ENCODE data around the gene EXOC4.

EXOC4 gene

GRCh38 chr7:133718131-133718530 is 465.3 kb downstream of the EXOC4 start:
- H3K27ac ChIP-seq (ENCODE audit: poor library complexity, severe bottlenecking): no peak overlapping the region
- no peak for ATAC-seq (ENCODE audit: low read depth)
- no peaks in the 10 kb centered on the region for H3K36me3 ChIP-seq (ENCODE audit: low read depth)
- no peaks in the 10 kb centered on the region for H3K4me1 ChIP-seq (ENCODE audit: insufficient read depth, poor library complexity, severe bottlenecking)
- H3K4me3 ChIP-seq (ENCODE audit: severe bottlenecking): no peak overlapping the region
- no peak for DNase-seq (ENCODE audit: low spot score)
- TF ChIP-seq CTCF (IDR thresholded peaks at IDR 0.05; ENCODE audit: poor library complexity, severe bottlenecking): no peak
- H3K9me3 ChIP-seq (ENCODE audit: severe bottlenecking): no peaks in the 10 kb centered on the region
- H3K27me3 ChIP-seq (ENCODE audit: insufficient read depth, poor library complexity, severe bottlenecking): no peaks in the 10 kb centered on the region

GRCh38 chr7:133723044-133723443 is 470.2 kb downstream of the EXOC4 start:
- H3K36me3 ChIP-seq (ENCODE audit: low read depth): no peaks in the 10 kb centered on the region
- DNase-seq (ENCODE audit: low spot score): no peak
- no peak overlapping the region for H3K4me3 ChIP-seq (ENCODE audit: severe bottlenecking)
- H3K9me3 ChIP-seq (ENCODE audit: severe bottlenecking): no peaks in the 10 kb centered on the region
- H3K27me3 ChIP-seq (ENCODE audit: insufficient read depth, poor library complexity, severe bottlenecking): no peaks in the 10 kb centered on the region
- ATAC-seq (ENCODE audit: low read depth): no peak
- TF ChIP-seq CTCF (IDR thresholded peaks at IDR 0.05; ENCODE audit: poor library complexity, severe bottlenecking): no peak
- no peak overlapping the region for H3K27ac ChIP-seq (ENCODE audit: poor library complexity, severe bottlenecking)
- no peaks in the 10 kb centered on the region for H3K4me1 ChIP-seq (ENCODE audit: insufficient read depth, poor library complexity, severe bottlenecking)

GRCh38 chr7:133724148-133724547 is 471.3 kb downstream of the EXOC4 start:
- no peaks in the 10 kb centered on the region for H3K27me3 ChIP-seq (ENCODE audit: insufficient read depth, poor library complexity, severe bottlenecking)
- ATAC-seq (ENCODE audit: low read depth) (no peak), DNase-seq (ENCODE audit: low spot score) (no peak)
- no peak for TF ChIP-seq CTCF (IDR thresholded peaks at IDR 0.05; ENCODE audit: poor library complexity, severe bottlenecking)
- H3K4me1 ChIP-seq (ENCODE audit: insufficient read depth, poor library complexity, severe bottlenecking): no peaks in the 10 kb centered on the region
- H3K36me3 ChIP-seq (ENCODE audit: low read depth): no peaks in the 10 kb centered on the region
- H3K4me3 ChIP-seq (ENCODE audit: severe bottlenecking): no peak overlapping the region
- H3K27ac ChIP-seq (ENCODE audit: poor library complexity, severe bottlenecking): no peak overlapping the region
- H3K9me3 ChIP-seq (ENCODE audit: severe bottlenecking): no peaks in the 10 kb centered on the region

- no peak overlapping the region for H3K27ac ChIP-seq (ENCODE audit: poor library complexity, severe bottlenecking)
- no peaks in the 10 kb centered on the region for H3K36me3 ChIP-seq (ENCODE audit: low read depth)
- no peaks in the 10 kb centered on the region for H3K27me3 ChIP-seq (ENCODE audit: insufficient read depth, poor library complexity, severe bottlenecking)
- TF ChIP-seq CTCF (IDR thresholded peaks at IDR 0.05; ENCODE audit: poor library complexity, severe bottlenecking): no peak
- no peaks in the 10 kb centered on the region for H3K4me1 ChIP-seq (ENCODE audit: insufficient read depth, poor library complexity, severe bottlenecking)
- DNase-seq (ENCODE audit: low spot score) (no peak), ATAC-seq (ENCODE audit: low read depth) (no peak)
- no peak overlapping the region for H3K4me3 ChIP-seq (ENCODE audit: severe bottlenecking)
- no peaks in the 10 kb centered on the region for H3K9me3 ChIP-seq (ENCODE audit: severe bottlenecking)
Measured at GRCh38 chr7:133724694-133725093, 471.8 kb downstream of the EXOC4 start.

GRCh38 chr7:133727476-133728214 is 474.8 kb downstream of the EXOC4 start:
- TF ChIP-seq CTCF (IDR thresholded peaks at IDR 0.05; ENCODE audit: poor library complexity, severe bottlenecking): no peak
- Histone ChIP-seq H3K4me3 (ENCODE audit: severe bottlenecking) (no peak overlapping the region), H3K27me3 (ENCODE audit: insufficient read depth, poor library complexity, severe bottlenecking) (no peaks in the 10 kb centered on the region), H3K36me3 (ENCODE audit: low read depth) (no peaks in the 10 kb centered on the region), H3K9me3 (ENCODE audit: severe bottlenecking) (no peaks in the 10 kb centered on the region), H3K27ac (ENCODE audit: poor library complexity, severe bottlenecking) (no peak overlapping the region), H3K4me1 (ENCODE audit: insufficient read depth, poor library complexity, severe bottlenecking) (no peaks in the 10 kb centered on the region)
- DNase-seq (ENCODE audit: low spot score): no peak
- no peak for ATAC-seq (ENCODE audit: low read depth)

All from RWPE2 (cell line).